Panc1 (cell line): ENCODE measurements around the gene UBTF. TPM values are rescaled to one million over a fixed set of nuclear protein-coding genes. Genes with fewer than 3 reads are reported as not detected.

ENCODE experiments used
- ATAC-seq: fragments of 200-7000 bp; cut with Tn5 transposase; 2 replicates; pipeline ENCODE4 v1.9.1; 2020; ENCODE audit warnings: mild to moderate bottlenecking, moderate library complexity
- BruUV-seq: library from RNA; stranded (reverse); fragments of 400-500 nt; replicated peaks from 2 replicates; lab custom pipeline; 2021; lab: Mats Ljungman, UMichigan
- CTCF ChIA-PET: fragments of 300-600 bp; sonication (Branson Sonifier 250); formaldehyde crosslinking; loops from one replicate; lab custom pipeline; 2022; ENCODE audit warnings: antibody characterized with exemption; lab: Charles Lee
- POLR2A ChIA-PET: fragments of 300-600 bp; sonication (Branson Sonifier 250); formaldehyde crosslinking; loops from one replicate; lab custom pipeline; 2022; ENCODE audit warnings: antibody characterized with exemption; lab: Charles Lee
- DNase-seq: peaks from one replicate; pipeline ENCODE4 v3.0.0-alpha.2; 2010; ENCODE audit warnings: low read depth, low spot score
- H3K27ac ChIP-seq: 2 replicates; pipeline ENCODE4 v1.5.1; 2011; ENCODE audit warnings: mild to moderate bottlenecking, low read length, inconsistent platforms
- H3K27me3 ChIP-seq: fragments of 200-500 bp; sonication (Bioruptor generic); 2 replicates; pipeline ENCODE4 v1.6.0; 2014; ENCODE audit warnings: low read length, inconsistent platforms; ENCODE audit not compliant: control insufficient read depth, insufficient read depth
- H3K36me3 ChIP-seq: fragments of 200-500 bp; sonication (Bioruptor generic); 2 replicates; pipeline ENCODE4 v1.5.1; 2014; ENCODE audit warnings: inconsistent platforms, mild to moderate bottlenecking, low read length, moderate library complexity; ENCODE audit not compliant: control insufficient read depth, insufficient read depth
- H3K4me1 ChIP-seq: 2 replicates; pipeline ENCODE4 v1.5.1; 2011; ENCODE audit warnings: inconsistent platforms, mild to moderate bottlenecking, low read length, moderate library complexity; ENCODE audit not compliant: control insufficient read depth, insufficient read depth
- H3K4me3 ChIP-seq, 2 experiments: 2 replicates each; pipeline ENCODE4 v1.5.1; 2011 to 2012; ENCODE audit warnings: low read depth in 2 of 2, low read length in 2 of 2, mild to moderate bottlenecking in 2 of 2, inconsistent platforms in 1 of 2, moderate library complexity in 1 of 2
- H3K9me3 ChIP-seq: fragments of 200-500 bp; sonication (Bioruptor generic); 2 replicates; pipeline ENCODE4 v1.5.1; 2014; ENCODE audit warnings: low read depth, mild to moderate bottlenecking, inconsistent platforms, low read length, moderate library complexity; ENCODE audit not compliant: control insufficient read depth, insufficient read depth
- POLR2AphosphoS5 ChIP-seq: IDR thresholded peaks from 2 replicates; pipeline ENCODE4 v1.6.1; 2012; ENCODE audit warnings: mild to moderate bottlenecking, low read depth, low read length, moderate library complexity
- REST ChIP-seq, 2 experiments: IDR thresholded peaks; 2 replicates each; pipeline ENCODE4 v1.6.1; 2011 to 2012; ENCODE audit warnings: low read depth in 2 of 2, control low read depth in 1 of 2, low read length in 1 of 2, mild to moderate bottlenecking in 1 of 2, moderate library complexity in 1 of 2; ENCODE audit not compliant: insufficient read depth in 1 of 2
- SIN3A ChIP-seq: IDR thresholded peaks from 2 replicates; pipeline ENCODE4 v1.6.1; 2012; ENCODE audit warnings: low read depth, mild to moderate bottlenecking, low read length, moderate library complexity, borderline replicate concordance; ENCODE audit not compliant: insufficient read depth
- TCF7L2 ChIP-seq: IDR thresholded peaks from 2 replicates; pipeline ENCODE4 v1.6.1; 2011; ENCODE audit warnings: mild to moderate bottlenecking, low read depth, low read length, inconsistent platforms
- in situ Hi-C: cut with HindIII; loops from 2 replicates; pipeline ENCODE4 v1.10.0; 2016; ENCODE audit warnings: low sequenced_read_pairs, low pct_unique_long_range_greater_than_20kb
- intact Hi-C: fragments of 100-400 bp; cut with micrococcal nuclease; formaldehyde crosslinking; loops from one replicate; pipeline ENCODE4 v1.10.0; 2022; ENCODE audit not compliant: unreplicated experiment
- total RNA-seq: library from RNA; stranded (reverse); gene quantifications from one replicate; pipeline ENCODE4 v1.2.1, GENCODE V29; 2021; ENCODE audit not compliant: unreplicated experiment
- TF ChIP-seq, protein P1 (sequence below): fragments of 450-650 bp; IDR thresholded peaks from 2 replicates; pipeline ENCODE4 v1.5.1; 2017; ENCODE audit warnings: mild to moderate bottlenecking

UBTF gene
- total RNA-seq, 1 experiment from 2014 or later: 116 TPM

DNA sequence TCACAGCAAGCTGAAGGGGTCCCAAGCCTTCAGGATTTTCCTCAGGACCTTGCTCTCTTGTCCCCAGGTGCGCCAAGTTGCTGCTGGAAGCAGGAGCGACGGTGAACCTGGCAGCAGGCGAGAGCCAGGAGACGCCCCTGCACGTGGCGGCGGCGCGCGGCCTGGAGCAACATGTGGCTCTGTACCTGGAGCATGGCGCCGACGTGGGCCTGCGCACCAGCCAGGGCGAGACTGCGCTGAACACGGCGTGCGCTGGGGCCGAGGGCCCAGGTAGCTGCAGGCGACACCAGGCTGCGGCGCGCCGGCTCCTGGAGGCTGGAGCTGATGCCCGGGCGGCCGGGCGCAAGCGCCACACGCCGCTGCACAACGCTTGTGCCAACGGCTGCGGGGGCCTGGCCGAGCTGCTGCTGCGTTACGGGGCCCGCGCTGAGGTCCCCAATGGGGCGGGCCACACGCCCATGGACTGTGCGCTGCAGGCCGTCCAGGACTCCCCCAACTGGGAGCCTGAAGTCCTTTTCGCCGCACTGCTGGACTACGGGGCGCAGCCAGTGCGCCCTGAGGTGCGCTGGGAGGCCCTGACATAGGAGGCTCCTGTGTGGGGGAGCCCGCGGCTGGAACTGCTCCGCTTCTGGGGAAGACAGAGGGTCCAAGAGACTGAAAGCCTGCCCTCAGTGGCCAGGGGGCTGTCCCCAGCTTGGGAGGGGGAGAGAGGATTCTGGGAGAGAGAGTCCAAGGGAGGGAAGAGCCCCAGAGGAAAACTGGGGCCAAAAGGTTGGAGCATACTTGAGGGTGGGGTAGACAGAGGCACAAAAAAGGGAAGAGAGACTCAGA lies 42.6 kb downstream of the UBTF start:
- Histone ChIP-seq H3K4me3 (no peak overlapping the region), H3K27ac (no peak overlapping the region), H3K27me3 (no peaks in the 10 kb centered on the region), H3K36me3 (no peaks in the 10 kb centered on the region), H3K9me3 (no peaks in the 10 kb centered on the region), H3K4me1 (no peaks in the 10 kb centered on the region)
- in situ Hi-C loops: no loop called here
- TF ChIP-seq TCF7L2 (no peak), POLR2AphosphoS5 (no peak), REST (IDR thresholded peaks at IDR 0.05; ENCODE audit: insufficient read depth in 1 of 2, low read depth in 2 of 2, low read length in 1 of 2) (no peak), SIN3A (no peak)
- TF ChIP-seq, protein P1, sequence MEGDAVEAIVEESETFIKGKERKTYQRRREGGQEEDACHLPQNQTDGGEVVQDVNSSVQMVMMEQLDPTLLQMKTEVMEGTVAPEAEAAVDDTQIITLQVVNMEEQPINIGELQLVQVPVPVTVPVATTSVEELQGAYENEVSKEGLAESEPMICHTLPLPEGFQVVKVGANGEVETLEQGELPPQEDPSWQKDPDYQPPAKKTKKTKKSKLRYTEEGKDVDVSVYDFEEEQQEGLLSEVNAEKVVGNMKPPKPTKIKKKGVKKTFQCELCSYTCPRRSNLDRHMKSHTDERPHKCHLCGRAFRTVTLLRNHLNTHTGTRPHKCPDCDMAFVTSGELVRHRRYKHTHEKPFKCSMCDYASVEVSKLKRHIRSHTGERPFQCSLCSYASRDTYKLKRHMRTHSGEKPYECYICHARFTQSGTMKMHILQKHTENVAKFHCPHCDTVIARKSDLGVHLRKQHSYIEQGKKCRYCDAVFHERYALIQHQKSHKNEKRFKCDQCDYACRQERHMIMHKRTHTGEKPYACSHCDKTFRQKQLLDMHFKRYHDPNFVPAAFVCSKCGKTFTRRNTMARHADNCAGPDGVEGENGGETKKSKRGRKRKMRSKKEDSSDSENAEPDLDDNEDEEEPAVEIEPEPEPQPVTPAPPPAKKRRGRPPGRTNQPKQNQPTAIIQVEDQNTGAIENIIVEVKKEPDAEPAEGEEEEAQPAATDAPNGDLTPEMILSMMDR: no peak
- no TSS peak for BruUV-seq
- ChIA-PET POLR2A (no interaction called here), CTCF (no interaction called here)
- intact Hi-C loops: no loop called here
- no peak for ATAC-seq
- DNase-seq: no peak

GRCh38 chr17:44176257-44176656 lies 43.2 kb downstream of the UBTF start:
- Histone ChIP-seq H3K9me3 (no peaks in the 10 kb centered on the region), H3K4me3 (no peak overlapping the region), H3K27me3 (no peaks in the 10 kb centered on the region), H3K4me1 (no peaks in the 10 kb centered on the region), H3K36me3 (no peaks in the 10 kb centered on the region), H3K27ac (no peak overlapping the region)
- BruUV-seq: no TSS peak
- TF ChIP-seq TCF7L2 (no peak), REST (IDR thresholded peaks at IDR 0.05; ENCODE audit: insufficient read depth in 1 of 2, low read depth in 2 of 2, low read length in 1 of 2) (no peak), SIN3A (no peak), POLR2AphosphoS5 (no peak)
- TF ChIP-seq, protein P1: no peak
- in situ Hi-C loops: no loop called here
- intact Hi-C loops: no loop called here
- DNase-seq (no peak), ATAC-seq (no peak)
- CTCF ChIA-PET: no interaction called here
- POLR2A ChIA-PET: no interaction called here
